Right hindlimb (tissue), 1 donor: ENCODE results near the gene DAND5.
A peak's percentile ranks its signal among the peaks of the same experiment; 100 is the strongest.

Experiments
- DNase-seq: peaks from one replicate; pipeline ENCODE4 v3.0.0-alpha.2; 2018

Gene DAND5

DNA sequence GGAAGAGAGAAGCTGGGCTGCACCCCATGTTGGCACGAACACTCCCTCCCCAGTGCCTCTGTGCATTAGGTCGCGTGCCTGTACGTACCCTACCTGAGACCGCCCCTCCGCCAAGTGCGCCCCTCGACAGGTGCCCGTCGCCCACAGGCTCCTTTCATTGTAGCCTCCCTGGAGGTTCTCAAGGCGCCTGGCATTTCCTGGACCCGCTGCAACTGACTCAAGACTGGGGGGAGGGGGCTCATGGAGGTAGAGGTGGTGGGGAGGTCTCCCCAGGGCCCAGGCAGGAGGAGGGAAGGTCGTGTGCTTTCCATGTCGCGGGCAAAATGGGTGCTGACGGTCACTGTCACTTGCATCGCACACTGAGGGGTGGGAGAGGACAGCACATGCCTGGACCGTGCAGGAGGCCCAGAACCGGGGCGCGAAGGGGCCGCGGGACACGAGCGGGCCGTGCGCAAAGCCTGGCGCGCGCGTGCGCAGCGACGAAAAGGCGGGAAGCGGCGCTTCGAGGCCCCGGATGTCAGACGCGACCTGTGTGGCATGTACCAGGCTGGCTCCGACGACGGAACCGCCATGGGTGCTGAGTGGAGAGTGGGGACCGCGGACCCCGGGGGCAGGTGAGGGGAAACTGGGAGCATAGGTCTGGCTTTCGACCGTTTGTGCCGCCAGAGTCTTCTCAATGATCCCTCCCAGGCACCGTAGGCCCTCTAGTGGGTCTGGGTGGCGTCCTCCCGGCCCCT lies 42.4 kb downstream of the DAND5 start:
- no peak for DNase-seq

DNA sequence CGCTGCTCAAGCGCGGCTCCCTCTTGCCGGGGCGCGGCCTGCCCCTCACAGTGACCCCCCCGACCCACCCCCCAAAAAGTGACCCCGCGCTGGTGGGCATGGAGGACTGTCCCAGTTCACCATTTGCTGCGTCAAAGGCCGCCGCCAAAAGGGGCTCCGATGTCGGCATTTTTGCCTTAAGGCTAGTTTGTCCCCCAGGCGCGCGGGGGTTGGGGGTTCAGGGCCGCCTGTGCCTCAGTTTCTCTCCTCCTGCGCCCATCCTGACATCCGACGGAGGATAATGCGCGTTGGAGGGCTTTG lies 43.0 kb downstream of the DAND5 start:
- DNase-seq = no peak

DNA sequence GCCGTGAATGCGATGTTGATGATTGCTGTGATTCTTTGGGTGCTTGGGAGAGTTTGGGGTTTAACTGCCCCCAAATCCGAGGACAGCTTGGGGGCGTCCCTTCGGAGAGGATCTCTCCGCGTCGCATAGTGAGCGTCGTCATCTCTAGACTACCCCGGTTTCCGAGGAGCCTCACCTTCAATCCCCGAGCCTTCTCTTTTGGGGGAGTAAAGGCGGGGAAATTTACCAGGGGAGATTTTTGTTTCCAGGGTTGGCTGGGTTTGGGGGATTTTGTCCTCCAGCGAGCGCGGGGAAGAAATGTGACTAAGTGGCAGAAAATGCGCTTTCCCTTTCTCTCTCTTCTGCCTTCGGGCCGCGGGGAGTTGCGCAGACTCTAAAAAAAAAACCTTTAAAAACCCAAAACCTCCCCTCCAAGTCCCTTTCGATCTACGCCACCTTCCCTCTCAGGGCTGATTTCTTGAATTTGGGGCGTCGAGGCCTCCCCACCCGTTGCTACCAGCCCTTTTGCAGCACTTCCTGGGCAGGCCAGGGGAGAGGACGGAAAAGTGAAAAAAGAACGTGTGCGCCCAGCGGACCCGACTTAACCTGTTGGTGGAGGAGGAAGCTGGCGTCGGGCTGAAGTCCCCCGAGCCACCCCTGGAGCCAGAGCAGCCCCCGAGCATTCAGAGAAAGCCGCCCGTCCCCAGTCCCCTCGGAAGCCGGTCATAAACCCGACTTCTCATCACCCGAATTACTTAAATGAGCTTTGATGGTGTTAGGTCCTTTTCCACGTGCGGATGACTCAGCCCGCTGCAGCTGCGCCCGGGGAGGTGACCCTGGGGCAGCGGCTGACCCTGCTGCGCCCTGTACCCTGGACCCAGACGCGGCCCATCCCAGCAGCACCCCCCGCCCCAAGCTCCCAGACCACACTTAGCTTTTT lies 43.6 kb downstream of the DAND5 start:
- DNase-seq = peak; percentile 54

DNA sequence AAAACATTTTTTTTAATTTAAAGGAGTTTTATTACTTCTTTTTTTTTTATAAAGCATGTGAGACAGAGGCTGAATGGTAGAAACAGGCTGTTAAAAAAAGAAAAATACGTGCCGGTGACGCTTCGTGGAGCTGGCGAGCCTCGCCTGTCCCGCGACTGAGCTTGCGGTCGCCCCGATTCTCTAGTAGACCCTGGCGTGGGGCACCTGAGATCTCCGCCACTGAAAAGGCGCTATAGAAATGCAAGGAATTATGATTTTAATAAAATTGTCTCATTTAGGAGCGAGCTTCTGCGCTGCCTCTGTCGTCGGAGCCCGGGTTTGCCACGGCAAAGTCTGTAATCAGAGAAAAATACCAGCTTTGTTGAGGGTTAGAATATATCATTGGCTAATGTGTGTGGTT lies 44.3 kb downstream of the DAND5 start:
- no peak for DNase-seq

DNA sequence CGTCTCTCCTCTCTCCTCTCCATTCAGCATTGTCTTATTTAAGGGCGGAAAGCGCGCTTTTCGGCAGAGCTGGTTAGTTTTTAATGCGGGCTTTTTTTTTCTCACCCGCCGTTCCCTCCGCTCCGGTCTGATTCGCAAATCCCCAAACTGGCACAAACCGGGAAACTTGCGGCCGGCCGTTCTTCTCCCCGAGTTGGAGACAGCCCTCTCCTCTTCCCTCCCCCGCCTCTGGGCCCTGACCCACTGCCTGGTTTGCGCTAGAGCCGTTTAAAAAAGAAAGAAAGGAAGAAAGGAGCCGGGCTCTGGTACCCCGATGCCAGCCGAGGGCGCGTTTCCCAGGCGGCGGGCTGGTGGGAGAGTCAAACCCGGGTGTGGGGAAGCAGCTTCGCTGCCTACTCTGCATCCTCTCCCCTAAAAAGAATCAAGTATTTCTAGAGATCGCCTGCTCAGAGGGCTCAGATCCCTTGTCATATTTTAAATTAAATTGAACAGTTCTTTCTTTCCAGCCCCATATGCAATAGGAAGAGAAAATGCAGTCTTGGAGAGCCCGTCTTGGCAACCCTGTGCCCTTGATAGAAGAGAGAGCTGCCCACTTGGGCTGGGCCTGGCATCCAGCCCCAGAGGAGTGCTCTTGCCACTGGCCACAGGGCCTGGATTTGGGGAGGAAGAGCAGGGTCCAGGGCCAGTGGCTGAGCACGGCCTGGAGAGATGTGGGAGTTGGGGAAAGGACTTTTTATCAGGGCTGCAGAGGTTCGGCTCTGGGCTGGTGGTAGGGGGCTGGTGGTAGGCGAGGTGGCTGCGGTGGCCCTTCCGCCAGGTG lies 44.9 kb downstream of the DAND5 start:
- no peak for DNase-seq

DNA sequence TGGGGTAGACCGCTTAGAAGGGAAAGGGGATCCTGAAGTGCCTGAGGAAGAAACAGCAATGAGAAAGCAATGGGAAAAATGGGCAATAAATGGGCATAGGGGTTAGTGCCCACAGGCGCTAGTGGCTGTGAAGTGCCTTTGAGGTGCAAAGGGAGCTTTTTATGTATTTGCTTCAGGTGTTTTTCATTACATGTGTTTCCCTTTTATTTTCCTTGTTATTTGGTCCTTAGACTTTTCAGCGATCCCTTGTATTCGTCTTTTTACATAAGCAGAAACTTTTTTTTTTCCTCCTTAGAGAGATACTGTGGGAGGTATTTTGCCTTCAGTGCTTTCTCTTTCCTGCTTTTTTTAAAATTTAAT lies 45.5 kb downstream of the DAND5 start:
- DNase-seq = no peak

DNA sequence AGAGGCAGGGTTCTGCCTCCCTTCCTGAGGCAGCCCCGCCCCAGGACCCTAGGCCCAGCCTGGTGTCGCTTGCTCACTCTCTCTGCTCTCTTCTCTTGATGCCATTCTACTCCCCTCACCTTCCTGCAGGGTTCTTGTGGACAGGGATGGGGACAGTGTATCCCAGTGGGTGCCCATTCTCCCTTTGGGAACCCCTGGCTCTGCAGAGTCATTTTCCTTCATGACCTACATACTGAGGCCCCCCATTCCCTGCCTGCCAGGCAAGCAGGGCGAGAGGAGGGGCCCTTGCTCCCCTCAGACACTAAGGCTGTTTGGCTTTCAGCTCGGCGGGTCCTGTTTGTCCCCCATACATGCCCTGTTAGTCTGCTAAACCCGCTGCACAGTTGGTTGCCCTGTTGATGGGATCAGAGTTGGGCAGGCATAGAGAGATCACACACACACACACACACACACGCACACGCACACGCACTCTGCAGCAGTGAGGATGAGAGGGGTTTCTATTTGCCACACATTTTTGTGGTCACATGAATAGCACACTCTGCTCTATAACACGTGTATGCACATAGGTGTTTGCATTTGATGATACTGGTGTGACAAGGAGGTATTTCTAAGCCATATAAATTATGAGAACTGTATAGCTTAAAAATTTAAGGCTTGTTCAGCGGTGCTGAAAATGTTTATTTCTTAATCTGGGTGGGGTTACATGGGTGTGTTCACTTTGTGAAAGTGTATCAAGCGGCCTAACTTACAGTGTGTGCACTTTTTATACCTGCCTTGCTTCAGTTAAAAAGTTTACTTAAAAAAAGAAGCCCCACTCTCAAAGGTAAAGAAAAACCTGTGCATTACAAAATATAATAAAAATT lies 46.2 kb downstream of the DAND5 start:
- no peak for DNase-seq

DNA sequence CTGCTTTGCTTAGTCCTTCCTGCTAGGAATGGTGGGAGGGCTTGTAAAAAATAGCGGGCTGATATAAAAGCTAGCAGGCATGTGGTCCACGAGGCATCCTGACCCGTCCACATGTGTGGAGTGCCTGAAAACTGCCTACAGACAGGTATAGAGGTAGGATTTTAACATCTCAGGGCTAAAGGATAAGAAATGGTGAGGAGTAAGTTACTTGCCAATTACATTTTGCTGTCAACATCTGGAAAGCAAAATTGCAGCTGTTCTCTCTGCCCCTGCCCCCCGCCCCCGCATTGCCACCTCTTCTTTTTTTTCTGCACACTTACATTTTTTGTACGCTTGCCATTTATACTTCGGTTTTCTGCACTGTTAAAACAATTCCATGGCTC lies 46.9 kb downstream of the DAND5 start:
- no peak for DNase-seq

DNA sequence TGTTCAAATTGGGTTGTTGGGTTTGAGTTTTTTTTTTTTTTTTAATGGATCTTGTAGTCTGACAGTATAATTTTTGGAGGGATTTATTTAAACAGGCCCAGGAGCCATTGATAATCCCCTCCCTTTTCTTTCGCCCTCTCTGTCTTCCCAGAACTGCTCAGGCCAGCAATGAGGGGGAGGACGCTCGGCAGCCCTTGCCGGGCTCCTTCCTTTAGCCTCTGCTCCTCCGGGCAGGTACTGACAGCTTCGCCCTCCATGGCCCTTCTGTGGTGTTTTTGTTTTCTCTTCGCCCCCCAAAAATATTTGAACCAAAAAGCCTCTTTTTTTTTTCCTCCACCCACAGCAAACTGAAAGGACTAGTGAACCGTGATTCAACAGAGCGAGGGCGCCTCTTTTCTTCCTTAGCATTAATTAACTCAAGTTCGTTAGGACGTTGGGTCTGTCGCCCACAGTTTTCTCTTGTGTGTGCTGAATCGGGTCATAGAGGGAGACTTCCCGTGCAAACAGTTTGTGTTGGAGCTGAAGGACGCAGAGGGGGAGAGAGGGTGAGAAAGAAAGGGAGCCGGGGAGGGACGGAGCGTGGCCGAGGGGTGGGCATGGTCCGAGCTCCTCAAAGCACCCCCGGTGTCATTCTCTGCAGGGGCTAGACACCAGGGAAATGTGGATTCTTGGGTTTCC lies 47.4 kb downstream of the DAND5 start:
- no peak for DNase-seq

DNA sequence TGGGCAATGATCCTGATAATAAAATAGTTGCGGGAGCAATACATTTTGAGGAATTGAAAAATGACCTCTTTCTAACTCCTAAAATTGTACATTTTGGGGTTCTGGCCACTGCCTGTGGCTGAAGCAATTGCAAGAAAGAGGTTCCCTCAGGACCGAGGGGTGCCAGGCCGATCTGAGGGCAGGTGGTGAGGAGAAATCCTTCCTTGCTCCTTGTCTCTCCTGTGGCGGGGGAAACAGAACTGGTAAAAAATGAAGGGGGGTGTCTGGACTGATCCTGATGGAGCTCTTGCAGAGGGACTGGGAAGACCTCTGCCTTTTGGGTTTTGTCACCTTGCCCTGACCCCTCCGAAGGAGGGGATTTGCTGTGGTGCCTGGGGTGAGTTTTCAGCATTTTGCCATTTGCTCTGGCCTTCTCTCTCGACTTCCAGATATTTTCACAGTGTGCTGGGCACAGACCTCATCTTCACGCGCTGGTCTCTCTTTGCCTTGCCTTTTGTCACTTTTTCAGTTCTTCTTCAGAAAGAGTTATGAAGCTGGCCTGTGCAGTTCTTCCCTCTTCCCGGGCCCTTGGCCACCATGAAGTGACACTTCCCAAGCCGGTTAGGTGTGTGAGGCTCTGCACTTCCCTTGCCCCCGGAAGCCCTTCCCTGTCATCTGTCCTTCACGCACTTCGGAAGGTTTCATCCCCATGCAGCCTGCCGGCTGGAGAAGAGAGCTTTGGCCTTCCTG lies 48.1 kb downstream of the DAND5 start:
- no peak for DNase-seq

DNA sequence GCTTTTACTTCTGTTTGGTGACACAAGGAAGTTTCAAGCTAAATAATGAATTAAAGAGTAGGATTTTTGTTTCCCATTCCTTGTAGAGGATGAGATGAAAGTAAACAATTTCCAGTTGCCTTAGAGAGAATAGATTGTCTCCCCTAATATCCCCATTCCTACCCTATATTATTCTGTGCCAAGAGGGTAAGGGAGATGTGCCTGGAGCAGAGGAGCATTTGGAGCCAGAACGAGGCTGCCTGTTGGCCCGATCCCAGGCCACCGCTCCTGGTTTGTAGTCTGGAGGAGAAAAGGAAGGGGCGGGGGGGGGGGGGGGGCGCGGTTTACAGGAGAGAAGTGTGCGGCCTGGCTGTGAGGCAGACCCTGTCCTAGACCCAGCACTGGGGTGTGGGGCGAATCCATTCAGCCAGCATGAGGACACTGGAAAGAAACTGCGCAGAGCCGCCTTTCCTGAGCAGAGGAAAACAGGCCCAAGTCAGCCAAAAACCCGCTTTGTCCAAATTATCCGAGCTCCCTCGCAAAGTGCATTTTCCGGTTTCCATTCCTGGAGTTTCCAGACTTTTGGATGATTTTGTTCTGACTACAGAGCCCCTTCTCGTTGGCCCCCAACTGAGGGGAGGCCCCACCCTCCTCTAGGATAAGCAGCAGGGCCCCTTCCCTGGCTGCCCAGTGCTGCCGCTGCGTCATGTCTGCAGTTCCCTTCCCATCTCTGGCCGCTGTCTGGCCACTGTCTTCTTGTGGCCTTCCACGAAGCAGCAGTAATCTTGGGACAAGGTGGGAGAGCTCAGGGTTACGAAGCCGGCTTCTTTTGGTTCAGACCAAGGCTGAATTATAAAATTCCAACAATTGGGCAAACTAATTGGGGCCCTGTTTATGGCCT lies 48.9 kb downstream of the DAND5 start:
- DNase-seq = peak; percentile 89

DNA sequence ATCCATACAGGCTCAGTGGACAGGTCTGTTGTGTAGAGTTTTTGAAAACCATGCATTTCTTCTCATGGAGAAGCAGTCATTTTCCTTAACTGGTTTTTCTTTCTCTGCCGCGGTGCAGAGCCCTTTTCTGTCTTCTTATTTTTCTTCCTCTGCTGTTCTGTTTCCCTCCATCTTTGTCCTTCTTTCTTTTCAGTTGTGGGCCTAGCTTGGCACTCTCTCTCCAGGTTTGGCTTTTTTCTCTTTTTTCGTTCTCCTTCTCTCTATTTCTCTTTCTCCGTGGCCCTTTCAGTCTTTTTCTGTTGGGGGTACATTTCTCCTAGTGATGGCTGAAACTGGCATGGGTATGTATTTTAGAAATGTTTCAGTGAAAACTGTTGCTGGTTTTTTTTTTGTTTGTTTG lies 50.0 kb downstream of the DAND5 start:
- no peak for DNase-seq

DNA sequence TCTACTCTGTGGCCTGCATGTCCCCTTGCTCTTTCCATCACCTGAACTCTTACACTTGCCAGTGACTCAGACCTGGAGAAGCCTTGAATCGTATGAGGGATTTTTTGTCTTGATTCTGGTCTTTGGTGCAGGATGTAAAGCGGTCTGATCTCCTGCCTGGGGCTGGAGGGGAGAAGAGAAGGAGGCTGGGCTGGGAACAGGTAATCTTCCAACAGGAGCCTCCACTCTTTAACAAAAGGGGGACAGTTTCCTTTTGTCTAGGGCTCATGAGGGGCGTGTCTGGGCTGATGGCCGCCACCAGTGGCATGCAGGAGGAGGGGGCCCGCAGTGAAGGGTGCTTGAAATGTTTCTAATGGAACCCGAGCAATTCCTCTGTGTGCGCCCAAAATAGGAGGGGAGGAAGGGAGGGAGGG lies 50.6 kb downstream of the DAND5 start:
- no peak for DNase-seq

DNA sequence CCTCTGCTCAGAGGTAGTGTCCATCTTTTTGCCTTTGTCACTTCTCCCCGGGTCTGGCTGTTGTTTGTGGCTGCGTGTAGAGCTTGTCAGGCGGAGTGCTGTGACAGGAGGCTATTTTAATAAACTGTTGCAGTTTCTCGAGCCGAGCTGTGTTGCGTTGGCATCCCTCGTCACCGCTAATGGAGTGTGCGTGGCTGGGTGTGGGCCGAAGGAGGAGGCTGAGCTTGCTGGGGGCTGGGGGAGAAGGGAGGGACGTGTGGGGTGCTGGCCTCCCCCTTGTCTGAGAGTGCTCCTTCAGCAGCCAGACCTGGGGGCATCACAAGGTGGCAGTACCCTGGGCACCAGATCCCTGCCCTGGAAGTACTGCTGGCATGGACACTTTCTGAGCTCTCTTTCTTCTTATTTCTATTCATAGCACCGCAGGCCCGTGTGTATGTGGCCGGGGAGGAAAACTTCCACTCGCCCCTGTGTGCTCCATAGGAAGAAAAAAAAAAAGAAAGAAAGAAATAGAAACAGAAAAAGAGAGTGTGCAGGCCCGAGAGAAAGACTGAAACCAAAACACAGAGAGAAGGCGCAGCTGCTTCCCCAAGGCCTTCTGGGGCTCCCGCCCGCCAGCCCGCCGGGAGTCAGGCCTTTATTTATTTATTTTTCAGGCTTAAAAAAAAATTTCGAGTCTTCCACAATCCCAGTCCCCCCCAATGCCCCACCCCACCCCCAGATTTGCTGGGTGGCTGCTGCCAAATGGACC lies 52.9 kb downstream of the DAND5 start:
- DNase-seq = no peak

DNA sequence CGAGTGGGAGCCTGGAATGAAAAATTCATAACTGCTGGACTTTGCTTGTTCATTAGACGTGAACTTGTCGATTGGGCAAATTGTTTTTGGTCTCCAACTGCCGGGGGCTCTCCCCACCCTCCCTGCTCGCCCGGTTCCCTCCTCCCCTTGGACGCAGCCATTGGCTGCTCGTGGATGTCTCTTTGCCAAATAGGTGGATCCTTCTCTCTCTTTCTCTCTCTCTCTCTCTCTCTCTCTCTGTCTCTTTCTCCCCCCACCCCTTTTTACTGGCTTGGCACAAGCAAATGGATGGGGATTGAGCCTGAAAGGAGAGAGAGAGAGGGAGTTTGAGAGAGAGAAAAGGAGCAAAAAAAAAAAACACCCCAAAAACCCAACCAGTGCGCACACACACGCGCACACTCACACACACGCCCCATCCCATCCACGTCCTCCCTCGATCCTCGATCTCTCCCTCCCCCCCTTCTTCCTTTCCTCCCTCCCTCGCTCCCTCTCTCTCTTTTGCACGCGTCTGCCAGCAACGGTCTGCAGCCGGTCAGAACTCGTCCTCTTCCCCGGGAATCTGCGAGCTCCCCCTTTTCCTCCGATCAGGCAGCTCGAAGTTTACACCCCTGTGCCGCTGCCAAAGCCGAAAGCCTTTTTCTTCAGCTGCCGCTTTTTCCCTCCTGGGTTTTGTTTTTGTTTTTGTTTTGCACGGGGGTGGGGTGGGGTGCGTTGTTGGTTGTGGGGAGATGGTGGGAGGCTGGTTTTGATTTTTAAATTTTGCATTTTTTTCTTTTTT lies 53.7 kb downstream of the DAND5 start:
- peak; percentile 95 for DNase-seq

DNA sequence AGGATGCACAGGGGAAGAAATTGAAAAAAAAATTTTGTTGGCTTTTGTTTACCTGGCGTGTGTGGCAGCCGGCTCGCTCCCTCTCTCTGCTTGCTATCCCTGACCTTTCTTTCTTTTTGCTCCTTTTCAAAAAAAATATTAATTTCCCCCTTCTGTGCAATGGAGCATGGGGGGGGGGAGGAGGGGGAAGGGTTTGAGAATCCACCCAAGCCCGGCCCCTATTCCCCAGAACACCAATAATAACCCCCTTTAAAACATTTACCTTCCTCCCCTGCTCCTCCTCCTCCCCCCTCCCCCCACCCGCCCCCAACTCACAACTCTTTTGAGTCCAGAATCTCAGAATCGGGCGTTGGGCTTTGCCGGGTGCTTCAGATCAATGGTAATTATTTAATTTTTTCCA lies 54.3 kb downstream of the DAND5 start:
- DNase-seq = peak; percentile 84
